ENCODE results near the gene THOC6.

DNA sequence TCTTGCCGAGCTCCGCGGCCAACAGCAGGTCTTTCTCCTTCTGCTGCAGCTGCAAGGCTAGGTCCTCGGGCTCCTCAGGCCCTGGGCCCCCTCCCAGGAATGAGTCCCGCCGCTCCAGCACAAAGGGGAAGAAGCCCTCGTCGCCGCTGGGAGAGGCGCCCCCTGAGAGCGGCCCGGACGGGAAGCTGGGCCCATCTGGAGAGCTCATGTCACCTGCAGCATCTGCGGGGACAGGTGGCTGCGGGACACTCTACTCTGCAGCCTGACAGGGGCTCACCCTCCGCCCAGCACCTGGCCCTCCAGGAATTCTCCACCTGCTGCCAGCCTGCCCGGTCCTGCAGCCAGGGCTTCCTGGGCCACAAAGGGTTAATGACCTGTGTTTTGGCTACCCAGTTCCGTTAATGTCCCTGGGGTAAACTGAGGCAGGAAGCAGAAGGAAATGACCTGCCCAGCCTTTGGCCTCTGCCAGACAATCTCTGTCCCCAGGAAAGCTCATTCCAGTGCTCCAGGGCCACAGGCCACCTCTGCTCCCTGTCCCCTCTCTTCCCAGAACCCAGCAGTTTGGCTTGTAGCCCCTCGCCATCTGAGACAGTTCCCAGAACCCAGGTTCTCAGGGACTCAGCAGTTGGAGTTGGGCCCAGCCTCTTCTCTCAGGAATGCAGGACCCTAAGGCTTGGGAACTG lies 11.6 kb downstream of the THOC6 start:
- TF ChIP-seq, protein P1, sequence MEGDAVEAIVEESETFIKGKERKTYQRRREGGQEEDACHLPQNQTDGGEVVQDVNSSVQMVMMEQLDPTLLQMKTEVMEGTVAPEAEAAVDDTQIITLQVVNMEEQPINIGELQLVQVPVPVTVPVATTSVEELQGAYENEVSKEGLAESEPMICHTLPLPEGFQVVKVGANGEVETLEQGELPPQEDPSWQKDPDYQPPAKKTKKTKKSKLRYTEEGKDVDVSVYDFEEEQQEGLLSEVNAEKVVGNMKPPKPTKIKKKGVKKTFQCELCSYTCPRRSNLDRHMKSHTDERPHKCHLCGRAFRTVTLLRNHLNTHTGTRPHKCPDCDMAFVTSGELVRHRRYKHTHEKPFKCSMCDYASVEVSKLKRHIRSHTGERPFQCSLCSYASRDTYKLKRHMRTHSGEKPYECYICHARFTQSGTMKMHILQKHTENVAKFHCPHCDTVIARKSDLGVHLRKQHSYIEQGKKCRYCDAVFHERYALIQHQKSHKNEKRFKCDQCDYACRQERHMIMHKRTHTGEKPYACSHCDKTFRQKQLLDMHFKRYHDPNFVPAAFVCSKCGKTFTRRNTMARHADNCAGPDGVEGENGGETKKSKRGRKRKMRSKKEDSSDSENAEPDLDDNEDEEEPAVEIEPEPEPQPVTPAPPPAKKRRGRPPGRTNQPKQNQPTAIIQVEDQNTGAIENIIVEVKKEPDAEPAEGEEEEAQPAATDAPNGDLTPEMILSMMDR (IDR thresholded peaks at IDR 0.05; ENCODE audit: low read length) = no peak
- no peak for TF ChIP-seq EZH2 (optimal IDR thresholded peaks at IDR 0.05; ENCODE audit: low read depth, low read length)
